HEK293 (cell line): Measurements from ENCODE around the gene SHISA9.

Source experiments
- CTCF ChIP-seq: fragments of 450-650 bp; formaldehyde crosslinking; IDR thresholded peaks from 2 replicates; pipeline ENCODE4 v1.5.1; 2016; ENCODE audit warnings: missing biosample characterization, missing genetic modification characterization
- ZBTB6 ChIP-seq: fragments of 450-650 bp; formaldehyde crosslinking; IDR thresholded peaks from 2 replicates; pipeline ENCODE4 v1.5.1; 2017; ENCODE audit warnings: missing biosample characterization, missing genetic modification characterization
- ZEB2 ChIP-seq: fragments of 450-650 bp; formaldehyde crosslinking; IDR thresholded peaks from 2 replicates; pipeline ENCODE4 v1.5.1; 2016; ENCODE audit warnings: missing biosample characterization, missing genetic modification characterization
- ZNF658 ChIP-seq: fragments of 450-650 bp; formaldehyde crosslinking; IDR thresholded peaks from 2 replicates; pipeline ENCODE4; 2016; ENCODE audit warnings: missing biosample characterization, missing genetic modification characterization
- ZNF701 ChIP-seq: fragments of 450-650 bp; formaldehyde crosslinking; IDR thresholded peaks from 2 replicates; pipeline ENCODE4 v1.5.1; 2016; ENCODE audit warnings: missing biosample characterization, missing genetic modification characterization

GRCh38 chr16:13229039-13229438 lies 327.6 kb downstream of the SHISA9 start:
- TF ChIP-seq CTCF (tag by site-specific recombination) (no peak), ZEB2 (no peak), ZBTB6 (tag by site-specific recombination) (no peak), ZNF701 (tag by site-specific recombination) (no peak), ZNF658 (tag by site-specific recombination) (no peak)
